Sigmoid colon (tissue), 3 donors: ENCODE data around the gene ZAR1L.

Experiments
- POLR2A ChIP-seq, 2 donors: fragments of 450-650 bp; IDR thresholded peaks; one replicate each; pipeline ENCODE4 v1.6.1; 2016; ENCODE audit warnings: antibody characterized with exemption in 2 of 2, mild to moderate bottlenecking in 2 of 2, moderate library complexity in 2 of 2
- TF ChIP-seq, protein P1 (sequence below), 4 experiments: fragments of 450-650 bp in 3 of 4; fragments of 200-600 bp in 1 of 4; IDR thresholded peaks; one replicate each; pipeline ENCODE4 v1.5.1; 2016 to 2019; ENCODE audit warnings: antibody characterized with exemption in 4 of 4, mild to moderate bottlenecking in 3 of 4, moderate library complexity in 2 of 4

DNA sequence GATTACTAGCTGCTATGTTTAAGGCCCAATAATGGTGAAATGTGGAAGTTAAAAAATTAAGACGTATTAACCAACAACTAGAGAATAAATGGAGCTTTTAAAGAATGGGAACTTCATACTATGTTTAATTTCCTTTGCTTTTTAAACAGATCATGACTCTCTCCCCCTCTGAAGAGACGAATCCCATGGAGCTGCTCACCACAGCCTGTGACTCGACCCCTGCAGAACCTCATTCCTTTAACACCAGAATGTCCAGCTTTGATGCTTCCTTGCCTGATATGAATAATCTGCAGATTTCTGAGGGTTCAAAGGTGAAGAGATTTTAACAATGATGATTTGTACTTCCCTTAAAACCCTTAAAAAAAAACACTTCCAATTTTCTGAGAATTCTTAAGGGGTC, 53.0 kb downstream of the ZAR1L start:
- TF ChIP-seq, protein P1, sequence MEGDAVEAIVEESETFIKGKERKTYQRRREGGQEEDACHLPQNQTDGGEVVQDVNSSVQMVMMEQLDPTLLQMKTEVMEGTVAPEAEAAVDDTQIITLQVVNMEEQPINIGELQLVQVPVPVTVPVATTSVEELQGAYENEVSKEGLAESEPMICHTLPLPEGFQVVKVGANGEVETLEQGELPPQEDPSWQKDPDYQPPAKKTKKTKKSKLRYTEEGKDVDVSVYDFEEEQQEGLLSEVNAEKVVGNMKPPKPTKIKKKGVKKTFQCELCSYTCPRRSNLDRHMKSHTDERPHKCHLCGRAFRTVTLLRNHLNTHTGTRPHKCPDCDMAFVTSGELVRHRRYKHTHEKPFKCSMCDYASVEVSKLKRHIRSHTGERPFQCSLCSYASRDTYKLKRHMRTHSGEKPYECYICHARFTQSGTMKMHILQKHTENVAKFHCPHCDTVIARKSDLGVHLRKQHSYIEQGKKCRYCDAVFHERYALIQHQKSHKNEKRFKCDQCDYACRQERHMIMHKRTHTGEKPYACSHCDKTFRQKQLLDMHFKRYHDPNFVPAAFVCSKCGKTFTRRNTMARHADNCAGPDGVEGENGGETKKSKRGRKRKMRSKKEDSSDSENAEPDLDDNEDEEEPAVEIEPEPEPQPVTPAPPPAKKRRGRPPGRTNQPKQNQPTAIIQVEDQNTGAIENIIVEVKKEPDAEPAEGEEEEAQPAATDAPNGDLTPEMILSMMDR (IDR thresholded peaks at IDR 0.05), result no peak
- TF ChIP-seq POLR2A (IDR thresholded peaks at IDR 0.05), result no peak
